DND-41 (cell line): ENCODE measurements around the gene MYLK2.

Source experiments
- CTCF ChIP-seq: IDR thresholded peaks from 2 replicates; pipeline ENCODE4 v1.5.1; 2012; ENCODE audit warnings: borderline replicate concordance, low read length, moderate library complexity, mild to moderate bottlenecking; ENCODE audit not compliant: poor library complexity, severe bottlenecking; ENCODE audit errors: extremely low read depth
- EZH2 ChIP-seq: IDR thresholded peaks from 3 replicates; pipeline ENCODE4 v1.6.1; 2012; ENCODE audit warnings: borderline replicate concordance, low read depth, mild to moderate bottlenecking, moderate library complexity, low read length, inconsistent platforms; ENCODE audit not compliant: severe bottlenecking

DNA sequence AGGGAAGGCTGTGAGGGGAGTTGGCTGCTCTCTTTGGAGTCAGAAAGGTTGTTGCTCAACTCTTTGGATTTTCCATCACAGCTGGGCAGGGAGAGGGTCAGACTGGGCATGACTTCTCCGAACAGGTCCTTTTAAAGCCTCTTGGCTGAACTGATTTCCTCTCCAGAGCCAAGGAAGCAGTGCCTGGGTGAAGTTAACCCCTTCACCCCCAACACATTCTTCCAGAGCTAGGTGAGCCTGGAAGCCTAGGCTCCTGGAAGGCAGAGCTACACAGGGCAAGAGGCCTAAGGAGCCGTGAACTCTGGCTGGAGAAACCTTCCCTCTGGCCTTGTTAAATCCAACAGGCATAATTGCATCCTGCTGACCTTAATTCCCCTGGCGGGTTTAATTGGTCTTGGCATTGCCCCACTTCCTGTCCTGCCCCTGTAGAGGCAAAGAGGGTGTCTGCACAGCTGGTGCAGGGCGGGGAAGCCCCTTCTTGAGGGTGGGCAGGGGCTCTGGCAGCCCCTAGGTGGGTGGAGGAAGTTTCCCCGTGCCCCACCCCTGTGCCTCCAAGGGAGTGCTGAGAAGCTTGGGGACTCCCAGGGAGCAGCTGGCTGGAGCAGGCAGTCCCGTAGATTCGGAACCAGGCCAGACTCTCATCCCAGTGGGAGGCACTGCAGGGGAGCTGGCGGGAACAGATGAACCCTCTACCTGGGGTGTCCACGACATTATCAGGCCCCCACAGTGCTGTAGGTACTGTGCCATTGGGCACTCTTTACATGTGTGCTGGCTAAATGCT, 3.6 kb upstream of the MYLK2 start:
- TF ChIP-seq CTCF = no peak
- no peak for TF ChIP-seq EZH2
